ENCODE measurements around the gene KYNU. TPM values are rescaled to one million over a fixed set of nuclear protein-coding genes. Genes with fewer than 3 reads are reported as not detected.

The KYNU gene
- total RNA-seq, 1 donor from 2014 or later, result under 0.01 TPM

DNA sequence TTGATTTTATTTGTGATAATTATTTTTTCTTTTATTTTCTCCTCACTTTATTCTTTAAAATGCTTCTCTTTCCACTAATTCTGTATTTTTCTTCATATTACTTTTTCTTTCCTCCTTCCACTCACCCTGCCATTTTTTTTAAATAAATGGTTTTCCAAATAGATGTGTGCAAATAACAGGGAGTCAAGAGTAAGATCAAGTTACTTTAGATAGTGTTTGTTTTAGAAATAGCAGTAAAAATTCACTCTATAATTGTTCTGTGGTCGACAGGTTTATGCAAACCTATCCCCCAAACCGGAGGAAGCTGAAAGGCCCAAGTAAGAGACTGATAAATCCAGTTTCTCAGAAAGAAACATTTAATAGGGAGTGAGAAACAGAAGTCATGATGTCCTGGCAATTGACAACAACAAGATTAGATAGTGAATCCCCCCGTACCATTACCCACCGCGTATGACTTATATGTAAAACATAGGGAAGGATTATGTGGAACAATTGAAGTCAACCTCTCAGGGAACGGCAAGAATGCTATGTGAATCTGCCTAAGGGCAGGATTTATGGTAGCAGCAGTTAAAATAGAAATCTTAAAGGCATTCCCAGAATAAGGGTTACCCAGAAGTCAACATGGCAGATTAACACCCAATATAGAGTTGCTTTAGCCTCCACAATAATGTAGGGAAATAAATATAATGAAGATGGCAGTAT, 75.5 kb downstream of the KYNU start:
- DNase-seq (ENCODE audit: low spot score in 2 of 2), result no peak
- FAIRE-seq, result no peak

DNA sequence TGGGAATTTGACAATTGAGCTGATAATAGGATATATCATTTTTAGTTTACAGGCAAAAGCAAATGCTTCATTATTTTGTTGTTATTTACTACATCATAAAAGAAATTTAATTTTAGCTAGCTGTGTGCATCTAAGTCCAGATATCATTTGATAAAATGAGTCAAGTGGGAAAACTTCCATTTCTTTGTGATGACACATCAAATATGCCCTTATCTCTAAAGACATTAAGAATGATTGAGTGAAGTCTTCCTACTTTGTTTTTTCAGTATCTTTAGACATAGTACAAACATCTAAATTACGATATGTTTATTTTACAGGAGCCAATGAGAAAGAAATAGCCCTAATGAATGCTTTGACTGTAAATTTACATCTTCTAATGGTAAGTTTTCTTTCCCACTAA, 77.0 kb downstream of the KYNU start:
- no peak for DNase-seq (ENCODE audit: low spot score in 2 of 2)
- FAIRE-seq, result no peak

DNA sequence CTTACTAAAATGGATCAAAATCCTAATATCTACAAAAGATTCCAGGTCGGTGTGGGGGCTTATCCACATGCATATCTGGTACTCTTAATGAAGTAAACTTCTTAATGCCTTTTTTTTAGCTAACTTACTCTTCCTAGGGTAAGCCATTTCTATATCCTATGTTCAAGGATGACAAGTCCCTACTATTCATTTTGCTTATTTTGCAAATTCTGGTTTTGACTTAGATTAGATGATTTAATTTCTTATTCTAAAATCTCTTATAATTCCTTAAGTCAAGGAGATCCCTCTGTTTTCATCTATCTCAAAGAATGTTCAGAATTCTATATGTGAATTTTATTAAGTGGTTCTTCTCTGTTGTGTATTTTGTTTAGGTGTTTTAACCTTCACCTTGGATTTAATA, 79.7 kb downstream of the KYNU start:
- FAIRE-seq, result no peak
- no peak for DNase-seq (ENCODE audit: low spot score in 2 of 2)

DNA sequence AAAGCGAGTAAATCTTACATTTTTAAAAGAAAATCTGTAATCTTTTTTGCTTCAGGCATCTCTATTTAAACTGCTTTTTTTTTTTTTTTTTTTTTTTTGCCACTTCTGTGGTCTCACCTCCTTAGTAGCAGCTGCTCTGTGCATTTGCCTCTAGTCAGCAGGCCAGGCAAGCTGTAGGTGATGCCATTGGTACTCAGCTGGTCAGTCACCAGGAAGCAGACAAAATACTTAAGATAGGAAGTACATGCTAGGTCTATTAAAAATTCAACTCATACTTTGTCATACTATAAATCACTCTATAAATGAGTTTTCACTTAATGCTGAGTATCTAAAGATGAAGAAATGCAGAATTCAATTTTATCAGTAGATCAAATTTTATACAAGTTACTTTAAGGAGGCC, 83.7 kb downstream of the KYNU start:
- FAIRE-seq (no peak), DNase-seq (ENCODE audit: low spot score in 2 of 2) (no peak)

DNA sequence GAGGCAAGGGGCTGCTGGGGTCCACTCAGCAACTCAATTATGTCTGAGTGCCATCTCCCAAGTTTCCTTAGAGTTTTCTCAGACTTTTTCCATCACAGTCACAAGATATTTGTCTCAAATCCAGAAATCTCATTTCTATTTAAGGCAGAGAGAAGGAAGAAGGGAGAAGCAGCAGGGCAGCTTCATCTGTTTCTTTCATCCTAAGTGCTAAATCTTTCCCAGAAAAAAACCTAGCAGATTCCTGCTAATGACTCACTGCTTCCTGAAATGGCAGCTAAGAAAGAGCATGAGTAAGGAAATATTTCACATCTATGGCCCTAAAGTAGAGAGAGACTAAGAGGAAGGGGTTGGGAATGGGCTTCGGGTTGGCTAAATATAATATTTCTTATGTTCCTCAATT, 88.0 kb downstream of the KYNU start:
- no peak for FAIRE-seq

DNA sequence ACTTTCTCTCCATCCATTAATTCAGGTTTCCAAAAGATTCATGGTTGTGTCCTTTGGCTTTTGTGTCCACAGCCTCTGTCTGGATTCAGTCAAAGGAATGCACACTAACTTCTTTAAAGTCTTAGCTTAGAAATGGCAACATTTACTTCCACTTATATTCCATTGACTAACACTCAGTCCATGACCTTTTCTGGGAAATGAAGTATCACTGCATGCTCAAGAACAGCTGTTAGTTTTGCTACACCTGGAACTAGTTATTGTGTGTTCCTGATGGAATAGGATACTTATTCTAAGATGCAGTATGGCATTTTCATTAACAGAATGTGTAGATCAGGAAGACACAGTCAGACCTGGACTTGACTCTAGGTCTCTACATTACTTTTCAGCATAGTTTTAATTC, 88.8 kb downstream of the KYNU start:
- no peak for DNase-seq (ENCODE audit: low spot score in 2 of 2)
- no peak for FAIRE-seq

More for the DNA sequence above, 88.0 kb downstream of the KYNU start:
- no peak for DNase-seq (ENCODE audit: low spot score in 2 of 2)

DNA sequence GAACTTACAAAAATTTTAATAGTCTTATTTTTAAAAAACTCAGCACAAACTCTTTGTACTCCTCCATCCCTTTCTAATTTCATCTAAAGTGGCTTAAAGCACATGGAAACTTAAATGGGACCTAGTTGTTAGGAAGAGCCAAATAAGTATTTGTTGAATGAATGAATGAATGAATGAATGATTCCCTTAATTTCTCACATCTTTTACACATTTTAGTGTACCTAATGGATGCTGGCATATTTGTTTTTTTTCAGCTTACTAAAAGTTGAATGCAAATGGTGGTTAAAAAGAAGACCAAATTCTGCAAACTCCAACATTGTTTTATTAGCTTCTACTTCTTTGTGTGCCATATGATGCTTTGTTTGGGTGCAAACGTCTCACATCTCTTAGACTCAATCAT, 89.6 kb downstream of the KYNU start:
- DNase-seq (ENCODE audit: low spot score in 2 of 2) (no peak), FAIRE-seq (no peak)

DNA sequence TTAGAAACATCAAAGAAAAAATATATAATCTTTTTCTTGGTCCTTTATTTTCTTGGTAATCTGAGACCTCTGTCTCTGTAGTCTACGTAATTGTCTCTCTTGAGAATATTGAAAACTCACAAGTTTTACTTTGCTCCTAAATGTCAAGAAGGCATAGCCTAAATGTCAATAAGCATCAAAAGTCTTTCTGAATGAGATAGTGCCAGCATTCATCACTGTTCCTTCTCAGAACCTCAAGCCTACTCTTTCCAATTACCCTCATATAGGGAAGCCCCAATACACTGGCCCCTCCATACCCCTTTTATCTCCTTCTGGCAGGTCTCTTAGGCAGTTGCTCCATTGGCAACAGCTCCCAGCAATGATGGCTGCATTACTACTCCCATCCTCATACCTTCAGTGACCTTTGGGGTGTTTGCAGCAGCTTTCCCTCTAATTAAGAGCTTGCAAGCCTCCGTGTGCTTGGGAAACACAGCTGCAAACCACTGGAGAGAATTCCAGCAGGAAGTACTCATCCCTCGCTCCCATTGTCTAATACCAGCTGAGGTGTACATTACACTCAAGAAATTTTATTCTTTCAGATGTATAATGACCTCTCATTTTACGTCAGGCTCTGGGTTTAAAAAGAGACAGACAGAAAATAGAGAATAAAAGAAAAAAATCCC, 95.8 kb downstream of the KYNU start:
- FAIRE-seq, result no peak

DNA sequence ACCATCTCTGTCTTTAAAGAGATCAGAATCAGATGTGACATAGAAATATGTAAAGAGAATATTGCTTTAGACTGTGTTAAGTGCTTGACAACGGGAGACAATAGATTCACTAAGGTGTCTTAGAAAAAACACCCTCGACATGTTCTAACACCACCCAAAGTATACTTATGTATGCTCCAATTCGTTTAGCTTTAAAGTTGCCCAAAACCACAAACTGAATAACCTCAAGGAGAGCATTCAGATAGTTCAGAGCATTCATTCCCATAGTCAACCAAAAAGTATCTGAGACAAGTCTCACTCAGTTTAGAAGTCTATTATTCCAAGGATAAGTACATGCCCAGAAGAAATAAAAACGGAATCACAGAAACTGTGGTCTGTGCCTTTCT, 96.4 kb downstream of the KYNU start:
- DNase-seq (ENCODE audit: low spot score in 2 of 2) (no peak), FAIRE-seq (no peak)

More for the DNA sequence above, 95.8 kb downstream of the KYNU start:
- no peak for DNase-seq (ENCODE audit: low spot score in 2 of 2)

DNA sequence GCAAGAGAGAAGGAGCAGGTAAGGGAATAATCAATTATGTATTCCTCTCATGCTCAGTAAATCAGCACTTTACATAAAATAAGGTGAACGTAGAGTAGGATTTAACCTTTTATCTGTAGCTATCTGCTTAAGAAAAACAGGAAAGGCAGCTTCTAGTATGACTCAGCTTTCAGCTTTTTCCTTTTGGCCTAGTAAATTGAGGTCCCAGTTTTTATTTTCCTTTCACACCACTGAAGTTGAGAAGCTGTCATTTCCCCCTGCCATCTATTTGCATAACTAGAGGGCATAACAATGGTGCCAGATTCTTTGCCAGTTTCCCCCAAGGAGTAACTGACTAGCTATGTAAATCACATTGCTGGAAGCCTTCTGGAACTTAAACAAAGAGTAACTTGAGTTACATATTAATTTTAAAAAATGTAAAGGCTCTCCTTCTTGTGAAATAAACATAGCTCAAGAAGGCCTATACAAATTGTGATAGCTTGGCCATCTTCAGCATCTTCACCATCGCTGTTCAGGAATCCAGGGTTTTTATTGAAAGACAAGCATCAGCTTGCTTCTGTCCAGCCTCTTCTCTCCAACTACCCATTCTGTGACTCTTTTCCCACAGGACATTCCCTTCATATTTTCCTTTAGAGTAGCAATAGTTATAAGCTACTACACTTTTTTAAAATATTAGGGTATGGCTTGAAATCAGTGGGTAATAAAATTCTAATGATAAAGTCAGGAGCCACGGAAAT, 97.0 kb downstream of the KYNU start:
- FAIRE-seq, result no peak
- DNase-seq (ENCODE audit: low spot score in 2 of 2), result peak in 1 of 2 donors; percentile 1

DNA sequence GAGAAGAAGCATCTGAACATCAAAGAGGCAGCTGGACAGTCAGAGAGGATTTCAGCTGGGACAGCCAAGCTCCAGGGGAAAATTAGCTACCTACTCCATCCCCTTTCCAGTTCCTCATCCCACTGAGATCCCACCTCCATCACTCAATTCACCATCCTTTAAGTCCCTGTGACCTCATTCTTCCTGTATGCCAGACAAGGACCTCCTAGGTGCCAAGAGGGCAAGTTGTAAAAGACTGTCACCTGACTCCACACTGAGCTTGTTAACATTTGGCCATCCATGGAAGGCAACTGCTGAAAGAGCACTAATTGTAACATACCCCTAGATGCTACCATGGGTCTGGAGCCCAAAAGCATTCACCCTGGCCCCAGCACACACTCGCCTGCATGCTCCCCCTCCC, 97.8 kb downstream of the KYNU start:
- DNase-seq (ENCODE audit: low spot score in 2 of 2) (no peak), FAIRE-seq (no peak)

DNA sequence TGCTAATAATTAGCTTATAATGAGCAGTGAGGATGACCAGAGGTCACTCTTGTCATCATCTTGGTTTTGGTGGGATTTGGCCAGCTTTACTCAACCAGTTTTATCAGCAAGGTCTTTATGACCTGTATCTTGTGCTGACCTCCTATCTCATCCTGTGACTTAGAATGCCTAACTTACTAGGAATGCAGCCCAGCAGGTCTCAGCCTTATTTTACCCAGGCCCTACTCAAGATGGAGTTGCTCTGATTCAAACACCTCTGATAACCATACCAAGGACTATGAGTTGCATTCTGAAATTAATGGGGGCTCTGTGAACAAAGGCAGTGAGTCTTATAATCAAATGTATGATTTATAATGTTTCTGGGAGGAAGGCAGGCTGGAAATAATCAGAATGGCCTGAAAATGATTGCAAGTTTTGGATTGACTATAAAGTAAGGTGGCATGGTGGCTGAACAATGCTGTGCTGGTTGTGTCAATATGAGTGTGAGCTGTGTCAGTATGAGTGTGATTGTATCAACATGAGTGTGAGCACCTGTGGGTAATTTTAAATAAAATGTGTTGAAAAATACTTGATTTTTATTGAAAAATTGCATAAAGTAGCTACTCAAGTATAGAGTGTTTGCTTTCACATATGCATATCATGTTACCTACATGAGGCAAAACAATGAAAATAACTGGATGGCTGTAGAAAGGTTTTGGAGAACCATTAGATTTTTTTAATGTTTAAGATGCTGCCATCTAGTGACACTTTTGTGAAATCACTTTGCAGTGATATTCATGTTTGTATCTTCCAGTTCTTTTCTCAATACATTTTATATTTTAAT, 103.0 kb downstream of the KYNU start:
- peak; percentile 95 for FAIRE-seq

DNA sequence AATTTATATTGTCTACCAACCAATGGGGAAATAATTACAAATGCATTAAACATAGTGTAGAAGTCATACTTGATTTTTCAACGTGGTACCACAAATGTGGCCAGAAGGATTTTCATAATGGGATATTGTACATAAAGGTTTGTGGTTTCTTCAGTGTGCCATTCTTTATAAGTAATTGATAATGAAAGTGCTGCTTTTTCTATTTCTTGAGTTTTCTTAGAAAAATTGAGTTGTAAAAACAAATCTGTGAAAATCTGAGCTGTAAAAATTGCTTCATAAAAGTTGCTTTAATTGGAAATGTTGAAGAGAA, 103.6 kb downstream of the KYNU start:
- DNase-seq (ENCODE audit: low spot score in 2 of 2) (no peak), FAIRE-seq (no peak)

More for the DNA sequence above, 103.0 kb downstream of the KYNU start:
- DNase-seq (ENCODE audit: low spot score in 2 of 2), result no peak

DNA sequence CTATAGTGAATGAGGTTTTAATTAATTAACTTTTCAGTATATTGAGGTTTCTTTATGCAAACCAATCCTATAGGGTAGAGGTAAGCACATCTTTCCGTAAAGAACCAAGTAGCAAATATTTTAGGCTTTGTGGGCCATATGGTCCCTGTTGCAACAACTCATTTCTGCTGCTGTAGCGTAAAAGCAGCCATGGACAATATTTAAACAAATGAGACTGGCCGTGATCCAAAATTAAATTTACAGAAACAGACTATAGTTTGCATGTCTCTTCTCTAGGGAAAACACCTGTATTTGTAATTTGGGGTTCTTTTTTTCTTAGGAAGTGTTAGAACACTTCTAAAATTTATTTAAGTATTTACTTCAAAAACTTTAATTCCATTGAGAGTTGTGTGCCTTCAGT, 104.3 kb downstream of the KYNU start:
- no peak for DNase-seq (ENCODE audit: low spot score in 2 of 2)
- FAIRE-seq, result no peak

DNA sequence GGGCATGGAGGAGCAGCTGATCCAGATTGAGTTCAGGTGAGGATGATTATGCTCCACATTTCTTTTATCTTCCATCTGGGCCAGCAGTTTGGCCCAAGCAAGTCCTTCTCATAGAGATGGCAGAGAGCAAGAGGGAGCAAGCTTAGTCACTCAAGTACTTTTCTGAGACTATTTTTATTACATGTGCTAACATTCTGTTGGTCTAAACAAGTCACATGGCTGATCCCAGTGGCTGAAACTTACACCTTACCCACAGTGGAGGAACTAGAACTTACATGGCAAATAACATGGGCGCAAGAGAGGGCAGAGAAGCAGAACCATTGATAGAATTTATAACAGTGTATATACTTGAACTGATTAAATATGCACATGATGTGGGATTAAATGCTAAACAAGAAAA, 105.7 kb downstream of the KYNU start:
- DNase-seq (ENCODE audit: low spot score in 2 of 2) (no peak), FAIRE-seq (no peak)

DNA sequence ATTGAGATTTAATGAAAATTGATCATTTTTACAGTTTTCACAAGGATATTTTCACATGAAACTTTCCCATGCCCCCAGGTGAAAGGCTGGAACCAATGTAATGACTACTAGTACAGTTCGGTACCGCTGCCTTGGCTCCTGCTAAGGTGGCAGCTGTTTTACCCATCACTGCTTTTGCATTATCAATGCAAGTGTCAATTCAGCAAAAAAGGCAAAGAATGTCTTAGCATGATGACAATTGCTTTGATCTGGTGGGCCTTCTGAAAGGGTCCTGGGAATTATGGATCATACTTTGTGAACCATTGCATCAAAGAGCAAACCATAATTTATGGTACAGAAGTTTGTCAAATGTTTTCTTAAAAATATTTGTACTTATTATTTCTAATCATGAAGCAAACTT, 107.2 kb downstream of the KYNU start:
- DNase-seq (ENCODE audit: low spot score in 2 of 2) (no peak), FAIRE-seq (no peak)

DNA sequence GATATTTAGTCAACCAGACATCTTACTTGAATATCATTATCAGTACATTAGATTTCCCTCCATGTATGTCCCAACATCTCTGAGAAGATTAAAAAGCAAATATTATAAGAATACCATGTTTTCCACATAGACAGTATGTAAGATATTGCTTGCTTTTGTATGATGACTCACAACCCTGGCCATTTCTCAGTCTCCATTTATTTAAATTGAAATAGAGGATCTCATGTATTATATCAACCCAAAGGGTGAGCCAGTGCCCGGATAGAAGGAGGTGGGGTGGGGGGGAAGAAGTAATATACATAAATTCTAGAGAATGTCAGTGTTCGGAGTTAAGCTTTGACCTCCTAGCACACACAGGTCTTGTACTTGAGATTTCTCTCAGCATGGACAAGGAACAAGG, 109.6 kb downstream of the KYNU start:
- DNase-seq (ENCODE audit: low spot score in 2 of 2) (no peak), FAIRE-seq (no peak)

DNA sequence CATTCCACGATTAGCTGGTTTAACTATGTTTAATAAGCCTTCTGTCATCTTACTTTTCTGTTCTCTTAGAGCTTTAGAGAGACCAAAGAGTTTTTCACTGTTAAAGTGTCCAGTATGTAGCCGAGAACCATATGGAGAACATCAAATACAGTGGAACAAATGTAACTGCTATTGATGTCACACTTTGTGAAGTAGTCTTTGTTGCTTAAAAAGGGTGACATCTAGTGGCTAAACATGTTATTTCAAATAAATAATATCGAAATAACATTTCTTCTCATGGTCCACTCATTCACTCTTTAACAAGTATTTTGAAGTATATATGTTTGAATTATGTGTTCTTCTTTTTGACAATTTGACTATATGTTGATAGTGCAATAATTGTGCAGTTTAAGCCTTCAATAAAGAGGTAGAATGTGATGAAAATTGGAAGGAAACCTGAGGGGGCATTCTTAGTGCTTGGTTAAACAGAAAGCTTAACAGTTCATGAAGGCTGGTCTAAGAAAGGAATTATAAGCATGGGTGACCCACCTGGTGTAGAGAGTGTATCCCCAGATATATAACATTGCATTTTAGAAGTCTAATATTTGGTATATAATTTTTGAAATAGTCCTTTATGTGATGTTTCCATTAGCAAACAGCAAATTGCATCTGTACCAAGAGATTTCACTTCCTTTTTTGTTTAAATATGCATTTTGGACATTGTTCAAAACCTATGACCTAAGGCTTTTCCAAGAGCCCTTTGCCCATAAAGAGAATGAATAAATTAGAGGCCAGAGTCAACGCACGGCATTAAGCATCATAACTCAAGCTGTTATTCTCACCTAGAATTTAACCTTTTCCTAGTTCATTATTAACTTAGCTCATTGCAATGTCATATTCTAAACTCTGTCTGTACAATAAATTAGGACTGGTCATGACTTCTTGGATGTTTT, 112.1 kb downstream of the KYNU start:
- DNase-seq (ENCODE audit: low spot score in 2 of 2) (no peak), FAIRE-seq (peak; percentile 90)

DNA sequence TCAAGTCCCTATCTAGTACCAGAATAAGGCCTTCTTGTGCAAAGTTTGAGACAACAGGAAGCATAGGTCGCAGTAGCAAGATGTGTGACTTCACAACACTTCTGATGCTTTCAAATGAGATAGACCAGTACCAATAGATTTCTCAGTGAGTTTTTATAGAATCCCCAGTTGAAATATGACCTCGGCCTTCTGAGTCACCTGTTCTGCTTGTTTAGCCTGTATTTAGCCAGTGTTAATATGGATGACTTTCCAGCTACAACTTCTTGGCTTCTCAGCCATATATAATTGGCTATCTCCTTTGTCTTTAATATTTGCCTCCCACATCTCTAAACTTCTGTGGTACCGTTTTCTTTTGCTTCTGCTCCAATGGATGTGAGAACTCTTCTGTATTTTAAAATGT, 113.8 kb downstream of the KYNU start:
- no peak for DNase-seq (ENCODE audit: low spot score in 2 of 2)
- FAIRE-seq, result no peak

DNA sequence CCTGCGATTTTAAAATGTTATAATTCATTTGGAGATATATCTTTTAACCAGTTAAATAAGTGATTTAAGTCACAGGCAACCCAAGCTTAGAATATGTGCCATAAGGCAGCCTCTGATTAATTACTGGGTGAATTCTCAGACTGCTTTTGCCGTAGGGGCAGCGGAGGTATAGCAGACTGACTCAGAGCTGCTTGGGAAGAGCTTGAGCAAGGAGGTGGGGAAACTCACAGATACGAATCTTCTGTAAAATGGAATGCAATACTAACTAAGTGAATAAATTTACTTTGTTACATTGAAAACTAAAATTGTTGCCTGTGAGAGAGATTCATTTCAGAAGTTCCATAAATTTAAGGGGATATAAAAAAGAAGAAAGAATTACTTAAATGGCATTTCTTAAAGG, 115.4 kb downstream of the KYNU start:
- no peak for DNase-seq (ENCODE audit: low spot score in 2 of 2)
- no peak for FAIRE-seq

All from frontal cortex (tissue), 4 donors.